SK-N-SH (cell line): Measurements from ENCODE around the gene STX16. TPM values are rescaled to one million over a fixed set of nuclear protein-coding genes. Genes with fewer than 3 reads are reported as not detected.

Source experiments
- CTCF ChIA-PET: fragments of 300-600, 350-600 bp; formaldehyde crosslinking; extraction: SDS; loops from one replicate; lab custom pipeline; 2021; lab: Yijun Ruan, JAX
- POLR2A ChIA-PET: fragments of 350-600 bp; sonication (Branson Sonifier 250); formaldehyde crosslinking; extraction: SDS; loops from one replicate; lab custom pipeline; 2020; ENCODE audit warnings: antibody characterized with exemption, inconsistent platforms; lab: Yijun Ruan, JAX
- DNase-seq: peaks from one replicate; pipeline ENCODE4 v3.0.0; 2012
- H2AFZ ChIP-seq: fragments of 200-600 bp; sonication (generic); 2 replicates; pipeline ENCODE4 v1.8.1; 2016; ENCODE audit warnings: antibody characterized with exemption, mild to moderate bottlenecking, low read depth
- H3F3A ChIP-seq: fragments of 200-600 bp; sonication (generic); replicated peaks from 2 replicates; pipeline ENCODE3; 2016; ENCODE audit warnings: antibody characterized with exemption, mild to moderate bottlenecking; ENCODE audit not compliant: insufficient read depth
- H3K27ac ChIP-seq, 2 experiments: fragments of 200-500 bp in 1 of 2; fragments of 200-600 bp in 1 of 2; sonication (Bioruptor generic) in 1 of 2; sonication (generic), shearing (Covaris generic) in 1 of 2; 2 replicates each; pipeline versions ENCODE4 v1.5.1 to v1.6.1; 2014 to 2016; ENCODE audit warnings: low read depth in 2 of 2, inconsistent platforms in 1 of 2, low read length in 1 of 2, mild to moderate bottlenecking in 1 of 2, mixed read lengths in 1 of 2
- H3K27me3 ChIP-seq: fragments of 200-600 bp; sonication (generic), shearing (Covaris generic); 2 replicates; pipeline ENCODE4 v1.6.1; 2016; ENCODE audit warnings: mixed run types; ENCODE audit not compliant: insufficient read depth
- H3K36me3 ChIP-seq, 2 experiments: fragments of 200-500 bp in 1 of 2; fragments of 200-600 bp in 1 of 2; sonication (Bioruptor generic) in 1 of 2; sonication (generic) in 1 of 2; replicated peaks in 1 of 2; 2 replicates each; pipeline versions ENCODE3 to v1.5.1; 2014 to 2016; ENCODE audit warnings: low read length in 1 of 2, mild to moderate bottlenecking in 1 of 2; ENCODE audit not compliant: insufficient read depth in 2 of 2, control insufficient read depth in 1 of 2
- H3K4me1 ChIP-seq, 2 experiments: fragments of 200-500 bp in 1 of 2; fragments of 200-600 bp in 1 of 2; sonication (Bioruptor generic) in 1 of 2; sonication (generic), shearing (Covaris generic) in 1 of 2; 2 replicates each; pipeline versions ENCODE4 v1.5.1 to v1.6.1; 2014 to 2016; ENCODE audit warnings: low read depth in 1 of 2, low read length in 1 of 2, mixed run types in 1 of 2; ENCODE audit not compliant: insufficient read depth in 2 of 2, control insufficient read depth in 1 of 2
- H3K4me2 ChIP-seq: fragments of 200-600 bp; sonication (generic), shearing (Covaris generic); 2 replicates; pipeline ENCODE4 v1.6.1; 2017; ENCODE audit warnings: mixed run types
- H3K4me3 ChIP-seq, 2 experiments: fragments of 200-500 bp in 1 of 2; fragments of 200-600 bp in 1 of 2; sonication (Bioruptor generic) in 1 of 2; sonication (generic), shearing (Covaris generic) in 1 of 2; 2 replicates each; pipeline versions ENCODE4 v1.5.1 to v1.8.1; 2014 to 2016; ENCODE audit warnings: low read depth in 2 of 2, inconsistent platforms in 1 of 2, low read length in 1 of 2, mild to moderate bottlenecking in 1 of 2, mixed read lengths in 1 of 2, moderate library complexity in 1 of 2
- H3K79me2 ChIP-seq: fragments of 200-600 bp; sonication (generic); 2 replicates; pipeline ENCODE4 v1.8.1; 2017; ENCODE audit warnings: mild to moderate bottlenecking; ENCODE audit not compliant: insufficient read depth
- H3K9ac ChIP-seq: fragments of 200-600 bp; sonication (generic); 2 replicates; pipeline ENCODE4 v1.6.1; 2017; ENCODE audit warnings: mixed run types
- H3K9me2 ChIP-seq: fragments of 200-600 bp; sonication (generic); 2 replicates; pipeline ENCODE4 v1.6.1; 2017; ENCODE audit warnings: mixed run types
- H3K9me3 ChIP-seq: fragments of 200-600 bp; sonication (generic); 2 replicates; pipeline ENCODE4 v1.6.1; 2017; ENCODE audit warnings: mixed run types, mild to moderate bottlenecking, moderate library complexity
- H4K20me1 ChIP-seq: fragments of 200-600 bp; sonication (generic); 2 replicates; pipeline ENCODE4 v1.6.1; 2017; ENCODE audit warnings: mild to moderate bottlenecking, mixed run types; ENCODE audit not compliant: insufficient read depth
- CHD2 ChIP-seq: fragments of 150-350 bp; IDR thresholded peaks from 2 replicates; pipeline ENCODE4 v1.6.1; 2018; ENCODE audit warnings: low read length; ENCODE audit not compliant: partially characterized antibody
- CTCF ChIP-seq: fragments of 200-600 bp; sonication (generic); IDR thresholded peaks from 2 replicates; pipeline ENCODE4 v1.6.1; 2017; ENCODE audit warnings: antibody characterized with exemption, mild to moderate bottlenecking, moderate library complexity
- ELF1 ChIP-seq: IDR thresholded peaks from 2 replicates; pipeline ENCODE4 v1.4.0; 2012
- EP300 ChIP-seq, 2 experiments: IDR thresholded peaks; 2 replicates each; pipeline versions ENCODE4 v1.4.0 to v1.6.1; 2012; ENCODE audit warnings: borderline replicate concordance in 1 of 2, low read depth in 1 of 2, low read length in 1 of 2
- EZH2phosphoT487 ChIP-seq: fragments of 200-600 bp; sonication (generic); IDR thresholded peaks from 2 replicates; pipeline ENCODE4 v1.6.1; 2017; ENCODE audit warnings: low read depth, mixed run types, mild to moderate bottlenecking, antibody characterized with exemption, moderate library complexity, borderline replicate concordance
- FOXJ3 ChIP-seq: sonication (generic); formaldehyde crosslinking; IDR thresholded peaks from 2 replicates; pipeline ENCODE4 v1.5.1; 2020; ENCODE audit warnings: mild to moderate bottlenecking, missing genetic modification reagents
- JUND ChIP-seq: IDR thresholded peaks from 2 replicates; pipeline ENCODE4 v1.4.0; 2012
- MAX ChIP-seq: IDR thresholded peaks from 2 replicates; pipeline ENCODE4 v1.4.0; 2012; ENCODE audit warnings: low read depth
- NFIC ChIP-seq: IDR thresholded peaks from 2 replicates; pipeline ENCODE4 v1.4.0; 2012; ENCODE audit warnings: borderline replicate concordance
- NRF1 ChIP-seq: IDR thresholded peaks from 2 replicates; pipeline ENCODE4 v1.6.1; 2012; ENCODE audit warnings: low read depth, mild to moderate bottlenecking, low read length
- RCOR1 ChIP-seq: fragments of 150-350 bp; IDR thresholded peaks from 2 replicates; pipeline ENCODE4 v1.6.1; 2017; ENCODE audit warnings: antibody characterized with exemption, low read length
- SIN3A ChIP-seq: IDR thresholded peaks from 2 replicates; pipeline ENCODE4 v1.6.1; 2012; ENCODE audit warnings: low read depth, mild to moderate bottlenecking, low read length, moderate library complexity, borderline replicate concordance
- SMC3 ChIP-seq: IDR thresholded peaks from 2 replicates; pipeline ENCODE4 v1.6.1; 2012; ENCODE audit warnings: low read depth, low read length, improper control_type of control experiment
- TAF1 ChIP-seq: IDR thresholded peaks from 2 replicates; pipeline ENCODE4 v1.6.1; 2012; ENCODE audit warnings: low read depth, mild to moderate bottlenecking, low read length, moderate library complexity, borderline replicate concordance
- TEAD4 ChIP-seq: IDR thresholded peaks from 2 replicates; pipeline ENCODE4 v1.4.0; 2012; ENCODE audit warnings: mild to moderate bottlenecking, borderline replicate concordance; ENCODE audit not compliant: insufficient read depth
- YY1 ChIP-seq: IDR thresholded peaks from 2 replicates; pipeline ENCODE4 v1.4.0; 2012; ENCODE audit warnings: low read depth, mild to moderate bottlenecking
- WGBS: methylation state at CpG from one replicate; pipeline ENCODE4 v1.1.6; 2017; ENCODE audit warnings: low lambda C conversion rate; 5-methylcytosine and 5-hydroxymethylcytosine counted together
- polyA plus RNA-seq, 3 experiments: library from polyadenylated mRNA; depleted of rRNA; stranded (reverse); fragments of >200 nt; gene quantifications; 2 replicates each; pipeline ENCODE4 v1.2.3, GENCODE V29; 2012

Gene STX16
- polyA plus RNA-seq, 1 of the 3 experiments (the other 2 are of a cell fraction): 63.8 TPM

GRCh38 chr20:58623579-58624473 is 27.3 kb upstream of the STX16 start (continued):
- TF ChIP-seq TEAD4: peak; percentile 89; the same call in 1 of the 2 replicates

- WGBS: 90% methylated on average over 8 of the region's 10 CpGs
- H3F3A ChIP-seq: peaks cover 6% of the 10 kb centered on the region
- no peaks in the 10 kb centered on the region for H3K79me2 ChIP-seq
- peak overlapping the region; percentile 62; the same call in 1 of the 2 replicates for H3K4me2 ChIP-seq
- no peaks in the 10 kb centered on the region for H3K9me2 ChIP-seq
- H3K9me3 ChIP-seq: no peaks in the 10 kb centered on the region
- H3K27me3 ChIP-seq: no peaks in the 10 kb centered on the region
- H3K27ac ChIP-seq: peak overlapping the region; percentile 81 to 99
- POLR2A ChIA-PET: no interaction called here
- H3K36me3 ChIP-seq: no peaks in the 10 kb centered on the region
- no peak overlapping the region for H2AFZ ChIP-seq
- H4K20me1 ChIP-seq: no peaks in the 10 kb centered on the region
- H3K4me3 ChIP-seq: no peak overlapping the region
- CTCF ChIA-PET: interaction anchor here (0.9 to 1.5 kb wide), 2 partner anchors 12 to 15 kb away, joined by 3 to 4 read pairs; no protein-coding TSS in a partner anchor
- no peak for DNase-seq
- peak overlapping the region; percentile 70; the same call in 1 of the 2 replicates for H3K9ac ChIP-seq
- TF ChIP-seq NFIC (no peak), SIN3A (no peak), RCOR1 (no peak), YY1 (no peak), EZH2phosphoT487 (no peak), CTCF (no peak), CHD2 (no peak), NRF1 (no peak), MAX (no peak), ELF1 (no peak), FOXJ3 (no peak), TAF1 (no peak), SMC3 (no peak), JUND (no peak), EP300 (IDR thresholded peaks at IDR 0.05; ENCODE audit: borderline replicate concordance in 1 of 2, low read depth in 1 of 2, low read length in 1 of 2) (no peak)
- TF ChIP-seq, all 33 proteins: peak for 0
- peaks cover 20 to 34% of the 10 kb centered on the region in 2 experiments for H3K4me1 ChIP-seq
Measured at GRCh38 chr20:58624687-58625086, 26.4 kb upstream of the STX16 start.
